GM08714 (cell line): ENCODE measurements around the gene DOCK10.

ENCODE experiments used
- H3K4me3 ChIP-seq: fragments of 200-500 bp; sonication (Bioruptor generic); 2 replicates; pipeline ENCODE4 v1.5.1; 2014; ENCODE audit warnings: mild to moderate bottlenecking, low read length, inconsistent platforms
- ZNF274 ChIP-seq: IDR thresholded peaks from 2 replicates; pipeline ENCODE4 v1.6.1; 2012; ENCODE audit warnings: mild to moderate bottlenecking, low read depth, low read length

Gene DOCK10

DNA sequence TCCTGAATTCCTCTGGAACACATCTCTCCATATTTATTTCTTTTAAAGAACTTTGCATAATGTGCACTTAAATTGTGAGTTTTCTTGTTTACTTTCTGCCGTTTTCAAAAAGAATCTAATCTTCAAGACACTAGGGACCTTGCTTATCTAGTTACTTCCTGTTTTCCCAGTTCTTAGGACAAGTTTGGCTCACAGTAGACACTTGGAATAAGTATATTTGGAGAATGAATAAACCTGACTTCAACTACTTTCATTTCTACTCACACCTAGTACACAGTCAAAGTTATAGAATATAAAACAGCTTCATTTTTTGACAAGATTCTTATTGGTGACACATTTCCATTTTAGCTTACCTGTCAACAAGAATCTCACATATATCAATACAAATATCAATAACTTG, 170.5 kb downstream of the DOCK10 start:
- TF ChIP-seq ZNF274: no peak
- H3K4me3 ChIP-seq: no peak overlapping the region

DNA sequence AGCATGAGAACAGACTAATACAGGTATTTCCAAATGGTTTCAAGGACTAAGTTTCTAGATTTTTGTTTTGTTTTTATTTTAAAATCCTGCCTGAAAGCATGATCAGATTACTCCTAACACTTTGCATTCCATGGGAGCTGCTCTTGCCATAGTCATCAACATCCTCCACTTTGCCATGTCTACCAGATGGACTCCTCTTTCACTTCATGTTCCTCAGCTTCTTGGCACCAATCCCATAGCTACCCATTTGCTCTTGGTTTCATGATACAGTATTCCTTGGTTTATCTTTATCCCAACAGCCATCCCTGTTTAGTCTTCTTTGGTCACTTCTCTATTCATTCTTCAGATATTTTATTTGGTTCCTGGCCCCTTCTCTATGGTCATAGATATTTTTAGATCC, 171.9 kb downstream of the DOCK10 start:
- H3K4me3 ChIP-seq: no peak overlapping the region
- no peak for TF ChIP-seq ZNF274

DNA sequence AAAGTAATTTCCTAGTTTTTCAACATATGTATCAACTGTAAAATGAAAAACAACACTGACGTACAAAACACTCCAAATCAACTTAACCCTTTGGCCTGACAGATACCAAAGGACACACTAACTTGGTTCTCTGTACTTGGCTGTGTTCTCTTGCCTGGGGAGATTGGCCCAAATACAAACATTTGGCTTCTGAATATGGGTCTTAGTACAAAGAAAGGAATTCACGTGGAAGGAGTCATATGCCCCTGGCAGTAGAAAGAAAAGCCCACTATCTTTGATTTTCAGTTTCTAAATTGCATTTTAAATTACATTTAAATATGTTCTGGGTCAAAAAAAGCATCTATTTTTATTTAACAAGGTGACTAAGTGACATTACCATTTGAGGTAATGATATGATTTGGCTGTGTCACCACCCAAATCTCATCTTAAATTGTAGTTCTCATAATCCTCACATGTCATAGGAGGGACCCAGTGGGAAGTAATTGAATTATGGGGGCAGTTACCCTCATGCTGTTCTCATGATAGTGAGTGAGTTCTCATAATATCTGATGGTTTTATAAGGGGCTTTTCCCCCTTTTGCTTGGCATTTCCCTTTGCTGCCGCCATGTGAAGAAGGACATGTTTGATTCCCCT, 172.6 kb downstream of the DOCK10 start:
- no peak overlapping the region for H3K4me3 ChIP-seq
- TF ChIP-seq ZNF274: no peak

DNA sequence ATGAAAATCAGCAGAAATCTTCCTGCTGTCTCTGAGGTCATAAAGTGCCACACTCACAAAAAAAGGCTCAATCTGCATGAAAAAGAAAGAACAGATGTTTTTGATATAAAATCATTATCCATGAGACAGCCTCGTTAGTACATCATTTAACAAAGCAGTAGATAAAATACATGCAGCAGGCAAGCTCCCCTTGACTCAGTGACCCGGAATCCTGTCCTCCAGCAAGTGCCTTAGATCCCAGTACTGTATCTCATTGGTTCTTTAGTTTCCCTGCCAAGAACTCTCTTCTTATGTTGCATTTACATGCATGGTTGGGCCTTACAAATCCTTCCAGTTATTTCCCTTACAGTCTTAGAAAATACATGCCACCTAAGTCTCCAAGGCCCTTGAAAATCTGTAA, 177.3 kb downstream of the DOCK10 start:
- no peak for TF ChIP-seq ZNF274
- H3K4me3 ChIP-seq: no peak overlapping the region

DNA sequence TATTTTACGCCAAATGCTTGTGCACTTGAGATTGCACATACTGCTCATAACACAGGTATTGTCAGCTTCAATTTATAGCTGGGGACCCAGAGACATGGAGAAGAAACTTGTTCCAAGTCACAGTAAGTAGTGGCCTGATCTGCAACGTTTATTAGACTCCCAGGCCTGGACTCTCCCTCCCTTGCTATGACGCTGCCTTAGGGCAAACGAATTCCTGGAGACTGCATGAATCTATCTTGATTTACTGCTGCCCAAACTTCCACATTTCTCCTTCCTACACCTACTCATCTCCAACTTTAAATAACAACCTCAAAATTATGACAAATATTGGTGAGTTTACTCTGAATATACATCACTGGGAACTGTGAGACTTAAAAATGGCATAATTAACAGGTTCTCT, 181.0 kb downstream of the DOCK10 start:
- TF ChIP-seq ZNF274: no peak
- no peak overlapping the region for H3K4me3 ChIP-seq

DNA sequence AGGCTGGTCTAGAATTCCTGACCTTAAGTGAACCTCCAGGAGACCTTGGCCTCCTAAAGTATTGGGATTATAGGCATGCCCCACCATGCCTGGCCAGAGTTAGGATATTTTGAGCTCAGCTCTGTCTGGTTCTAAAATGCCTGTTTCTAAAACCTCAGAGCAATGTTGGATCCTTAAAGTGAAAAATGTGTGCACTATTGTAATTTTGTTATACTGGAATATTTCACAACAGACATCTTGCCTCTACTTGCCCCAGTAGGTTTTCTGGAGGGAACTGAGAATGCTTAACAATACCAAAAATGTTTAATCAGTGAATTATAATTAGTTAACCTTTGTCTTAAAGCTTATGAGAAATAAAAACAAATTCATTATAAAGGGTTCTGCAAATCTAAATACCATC, 181.5 kb downstream of the DOCK10 start:
- TF ChIP-seq ZNF274: no peak
- H3K4me3 ChIP-seq: no peak overlapping the region

DNA sequence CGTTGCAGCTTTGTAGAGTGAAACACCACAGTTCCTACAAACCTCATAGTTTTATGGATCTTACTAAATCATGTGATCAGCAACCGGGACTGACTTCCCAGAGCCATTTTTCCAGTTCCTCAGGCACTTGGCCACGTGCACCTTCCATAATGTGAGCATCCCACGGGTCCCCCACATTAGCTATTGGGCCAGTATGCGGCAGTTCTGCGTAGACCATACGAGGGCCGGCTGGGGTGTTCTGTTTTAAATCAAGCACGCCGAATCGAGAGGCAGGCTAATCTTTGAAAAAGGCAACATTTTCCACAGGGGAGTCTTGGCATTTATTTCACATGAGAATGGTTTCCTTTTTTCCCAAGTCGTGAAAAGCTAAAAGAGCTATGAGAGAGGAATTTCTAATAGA, 190.5 kb downstream of the DOCK10 start:
- no peak overlapping the region for H3K4me3 ChIP-seq
- no peak for TF ChIP-seq ZNF274

DNA sequence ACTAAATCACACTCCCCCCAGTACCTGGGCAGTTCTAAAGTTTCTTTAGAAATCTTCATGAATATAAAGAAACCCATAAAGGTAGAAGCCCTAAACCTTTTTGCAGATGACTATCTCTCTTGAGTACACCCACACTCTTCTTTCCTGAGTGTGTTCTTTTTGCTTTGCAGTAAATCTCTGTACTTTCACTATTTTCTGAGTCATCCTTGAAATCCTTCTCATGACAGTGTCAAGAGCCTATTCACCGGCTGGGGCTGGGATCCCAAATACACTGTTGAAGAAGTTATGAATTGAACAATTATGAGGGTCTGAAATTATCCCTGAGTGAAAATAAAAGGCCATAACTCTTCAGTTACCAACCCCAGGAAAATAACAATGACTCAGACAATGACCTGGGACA, 192.2 kb downstream of the DOCK10 start:
- TF ChIP-seq ZNF274: no peak
- H3K4me3 ChIP-seq: no peak overlapping the region

DNA sequence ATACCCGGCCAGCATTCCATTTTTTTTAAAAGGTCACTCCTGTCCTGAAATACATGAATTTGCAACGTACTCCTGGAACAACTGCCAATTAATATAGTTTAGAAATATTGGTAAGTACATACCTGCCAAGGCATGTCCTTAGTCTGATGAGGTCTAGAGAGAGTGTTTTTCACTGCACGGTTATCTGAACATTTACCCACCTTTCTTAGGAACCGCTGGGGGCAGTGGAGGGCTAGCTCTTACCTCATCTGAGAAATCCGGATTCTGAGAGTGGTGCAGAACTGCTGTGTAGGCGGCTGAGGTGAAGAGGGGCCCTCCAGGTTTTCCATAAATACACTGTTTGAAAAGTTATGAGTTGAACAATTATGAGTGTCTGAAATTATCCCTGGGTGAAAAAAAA, 193.0 kb downstream of the DOCK10 start:
- no peak for TF ChIP-seq ZNF274
- H3K4me3 ChIP-seq: no peak overlapping the region

DNA sequence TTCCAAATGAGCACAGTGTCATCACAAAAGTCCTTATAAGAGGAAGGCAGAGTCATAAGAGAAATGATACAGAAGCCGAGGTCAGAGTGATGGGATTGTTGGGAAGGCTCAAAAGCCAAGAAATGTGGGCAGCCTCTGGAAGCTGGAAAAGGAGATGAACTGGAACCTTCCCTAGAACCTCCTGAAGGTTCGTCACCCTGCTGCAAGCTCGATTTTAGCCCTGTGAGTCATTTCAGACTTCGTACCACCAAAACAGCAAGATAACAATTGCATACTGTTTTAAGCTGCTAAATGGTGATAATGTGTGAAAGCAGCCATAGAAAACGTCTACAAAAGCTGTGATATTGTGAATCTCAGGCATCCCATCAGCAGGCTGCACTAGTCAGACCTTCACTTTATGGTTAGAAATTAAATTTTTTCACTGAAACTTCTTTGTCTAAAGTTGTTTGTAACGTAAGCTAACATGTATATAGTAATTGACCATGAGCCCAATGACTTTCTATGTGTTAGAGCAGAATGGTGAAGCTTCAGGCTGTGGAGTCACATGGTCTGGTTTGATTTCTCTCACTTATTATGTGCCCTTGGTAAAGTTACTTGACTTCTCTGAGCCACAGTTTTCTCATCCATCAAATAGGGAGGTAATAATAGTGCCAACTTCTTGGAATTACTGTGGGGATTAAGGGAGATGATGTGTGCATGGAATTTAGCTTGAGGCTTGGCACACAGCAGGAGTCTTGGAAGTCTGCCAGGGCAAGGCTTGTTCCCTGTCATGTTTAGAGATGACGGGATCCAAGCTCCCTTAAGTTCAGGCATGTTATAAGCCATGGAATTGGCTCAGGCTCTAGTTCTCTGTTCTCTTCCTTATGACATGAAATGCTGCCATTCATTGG, 194.1 kb downstream of the DOCK10 start:
- H3K4me3 ChIP-seq: no peak overlapping the region

DNA sequence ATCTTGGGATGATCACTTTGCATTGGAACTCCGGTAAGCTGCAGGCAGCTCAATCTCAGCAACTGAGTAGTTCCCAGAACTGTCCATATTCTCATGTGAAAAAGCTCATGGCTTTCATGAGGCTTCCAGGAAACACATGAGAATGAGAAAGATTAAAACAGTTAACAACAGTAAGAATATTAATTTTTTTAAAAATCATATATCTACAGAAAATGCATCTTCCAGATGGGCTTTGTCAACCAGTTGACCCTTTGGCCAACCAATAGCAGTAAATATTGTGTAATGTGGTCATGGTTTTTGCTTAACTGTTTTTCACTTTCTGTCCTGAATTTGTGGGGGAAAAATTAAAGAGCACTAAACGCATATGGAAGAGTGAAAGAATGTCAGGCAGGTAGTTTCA, 194.9 kb downstream of the DOCK10 start:
- no peak for TF ChIP-seq ZNF274
- no peak overlapping the region for H3K4me3 ChIP-seq

More for the DNA sequence above, 194.1 kb downstream of the DOCK10 start:
- TF ChIP-seq ZNF274: no peak

DNA sequence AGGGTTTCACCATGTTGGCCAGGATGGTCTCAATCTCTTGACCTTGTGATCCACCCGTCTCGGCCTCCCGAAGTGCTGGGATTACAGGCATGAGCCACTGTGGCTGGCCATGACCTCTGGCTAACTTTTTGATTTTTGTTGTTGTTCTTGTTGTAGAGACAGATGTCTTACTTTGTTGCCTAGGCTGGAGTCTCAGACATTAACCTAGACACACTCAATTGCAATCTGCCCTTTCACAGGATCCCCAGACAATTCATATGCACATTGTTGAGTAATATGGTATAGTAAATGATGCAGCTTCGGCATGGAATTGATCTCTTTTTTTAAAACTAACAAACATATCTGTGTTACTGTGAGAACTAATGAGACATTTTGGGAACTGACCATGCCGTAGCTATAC, 195.6 kb downstream of the DOCK10 start:
- no peak for TF ChIP-seq ZNF274
- H3K4me3 ChIP-seq: no peak overlapping the region

DNA sequence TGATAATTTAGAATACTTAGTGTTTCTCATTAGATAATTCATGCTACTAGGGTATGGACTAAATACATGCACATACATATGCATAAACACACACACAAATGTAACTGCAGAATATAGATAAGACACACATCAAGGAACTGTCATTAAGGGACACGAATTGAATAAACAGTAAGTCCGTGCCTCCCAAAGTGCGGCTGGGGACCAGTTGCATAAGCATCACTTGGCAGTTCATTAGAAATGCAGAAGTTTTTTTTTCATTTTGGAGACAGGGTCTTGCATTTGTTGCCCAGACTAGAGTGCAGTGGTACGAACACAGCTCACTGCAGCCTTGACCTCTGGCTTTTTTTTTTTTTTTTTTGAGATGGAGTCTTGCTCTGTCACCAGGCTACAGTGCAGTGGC, 196.1 kb downstream of the DOCK10 start:
- no peak overlapping the region for H3K4me3 ChIP-seq
- TF ChIP-seq ZNF274: no peak

DNA sequence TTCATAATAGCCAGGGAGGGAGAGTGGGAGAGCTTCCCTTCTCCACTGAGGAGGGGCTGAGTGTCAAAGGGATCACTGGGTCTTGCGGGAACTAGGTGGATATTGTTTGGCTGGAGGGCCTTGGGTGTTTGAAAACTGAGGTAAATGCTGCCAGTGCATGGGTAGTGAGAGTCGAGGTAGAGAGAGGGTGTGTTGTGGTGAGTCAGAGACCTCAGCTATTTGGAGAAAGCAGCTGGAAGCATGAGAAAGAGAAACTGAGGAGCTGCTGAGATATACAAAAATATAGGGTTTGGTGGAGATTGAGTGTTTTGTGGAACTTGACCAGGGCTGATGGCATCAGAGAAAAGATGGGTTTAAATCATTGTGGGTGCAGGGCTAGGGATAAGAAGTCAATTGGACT, 199.1 kb downstream of the DOCK10 start:
- H3K4me3 ChIP-seq: no peak overlapping the region
- no peak for TF ChIP-seq ZNF274

DNA sequence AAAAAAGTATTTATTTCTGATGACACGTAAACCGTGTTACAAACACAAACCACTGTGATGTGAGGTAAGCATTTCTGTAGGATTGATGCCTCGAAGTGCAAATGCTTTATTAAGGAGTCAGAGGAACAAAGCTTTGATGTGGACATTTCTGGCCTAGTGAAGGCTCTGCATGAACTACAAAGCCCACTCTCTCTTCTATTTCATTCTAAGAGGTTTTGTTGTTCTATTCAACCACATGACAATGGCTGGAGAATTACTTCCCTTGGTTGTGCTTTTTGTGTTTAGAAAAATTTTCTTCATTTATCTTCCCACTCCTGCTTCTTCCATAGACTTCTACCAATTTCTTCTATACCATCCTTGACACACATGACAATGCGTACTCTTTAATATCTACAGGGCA, 200.4 kb downstream of the DOCK10 start:
- TF ChIP-seq ZNF274: no peak
- H3K4me3 ChIP-seq: no peak overlapping the region
